HG02759 (cell line): ENCODE measurements around the gene GFPT2.

Experiments used
- ATAC-seq: cut with Tn5 transposase; IDR thresholded peaks from one replicate; pipeline ENCODE4 v1.9.1; 2021; ENCODE audit warnings: mild to moderate bottlenecking, moderate library complexity; ENCODE audit not compliant: unreplicated experiment

The GFPT2 gene

DNA sequence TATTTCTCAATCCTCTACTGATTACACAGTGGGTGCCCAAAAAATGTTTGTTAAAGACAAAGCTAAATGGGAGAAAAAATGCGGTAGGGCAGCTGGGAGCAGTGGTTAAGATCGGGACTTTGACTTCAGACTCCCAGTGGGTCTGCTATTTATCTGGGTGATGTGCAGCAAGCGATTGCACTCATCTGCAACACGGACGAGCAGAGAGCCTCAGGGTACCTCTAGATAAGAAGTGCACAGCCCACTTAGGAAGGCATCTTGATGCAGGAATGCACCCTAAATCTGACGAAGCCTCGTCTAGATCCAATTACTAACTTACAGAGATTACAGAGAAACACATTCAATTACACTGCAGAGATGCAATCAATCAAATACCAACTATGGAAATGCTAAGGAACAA lies 65.3 kb downstream of the GFPT2 start:
- ATAC-seq, result no peak

GRCh38 chr5:180287404-180287803 lies 65.7 kb downstream of the GFPT2 start:
- ATAC-seq, result no peak

DNA sequence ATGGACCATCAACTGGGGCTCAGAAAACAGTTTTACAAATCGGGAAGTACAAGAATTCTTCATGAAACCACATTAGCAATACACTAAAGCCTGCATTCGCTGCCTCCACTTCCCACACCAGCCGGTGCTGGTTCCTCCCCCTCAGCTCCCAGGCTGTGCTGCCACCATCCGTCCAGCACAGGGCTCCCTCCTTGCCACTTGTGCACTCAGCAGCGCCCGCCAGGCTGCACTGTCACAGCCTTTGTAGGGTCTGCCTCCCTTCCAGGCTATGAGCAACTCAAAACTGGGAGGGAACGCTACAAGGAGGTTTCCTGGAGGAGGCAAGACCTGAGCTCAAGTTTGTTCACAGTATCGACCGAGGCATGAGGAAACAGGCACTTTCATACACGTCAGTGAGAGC lies 69.0 kb downstream of the GFPT2 start:
- no peak for ATAC-seq

- ATAC-seq, result no peak
Measured at GRCh38 chr5:180283026-180283615, 70.0 kb downstream of the GFPT2 start.

GRCh38 chr5:180282281-180282680 lies 70.9 kb downstream of the GFPT2 start:
- ATAC-seq, result no peak

- no peak for ATAC-seq
Measured at GRCh38 chr5:180281706-180282105, 71.4 kb downstream of the GFPT2 start.

DNA sequence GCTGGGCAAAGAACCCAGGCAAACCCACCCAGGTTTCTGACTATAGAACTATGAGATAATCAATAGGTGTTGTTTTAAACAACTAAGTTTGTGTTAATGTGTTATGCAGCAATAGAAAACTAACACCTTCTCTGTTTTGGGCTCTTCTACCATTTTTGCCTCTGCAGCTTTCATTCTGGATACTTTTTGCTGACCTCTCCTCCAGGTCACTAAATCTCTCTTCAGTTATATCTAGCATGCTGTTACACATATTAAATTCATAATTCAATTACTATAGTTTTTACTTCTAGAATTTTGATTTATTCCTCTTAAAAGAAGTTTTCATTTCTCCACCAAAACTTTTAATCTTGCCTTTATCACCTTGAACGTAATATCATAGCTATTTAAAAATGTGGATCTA lies 78.4 kb downstream of the GFPT2 start:
- ATAC-seq, result no peak

- ATAC-seq, result no peak
Measured at GRCh38 chr5:180271221-180271620, 81.9 kb downstream of the GFPT2 start.

- ATAC-seq, result no peak
Measured at GRCh38 chr5:180259260-180259611, 93.9 kb downstream of the GFPT2 start.

DNA sequence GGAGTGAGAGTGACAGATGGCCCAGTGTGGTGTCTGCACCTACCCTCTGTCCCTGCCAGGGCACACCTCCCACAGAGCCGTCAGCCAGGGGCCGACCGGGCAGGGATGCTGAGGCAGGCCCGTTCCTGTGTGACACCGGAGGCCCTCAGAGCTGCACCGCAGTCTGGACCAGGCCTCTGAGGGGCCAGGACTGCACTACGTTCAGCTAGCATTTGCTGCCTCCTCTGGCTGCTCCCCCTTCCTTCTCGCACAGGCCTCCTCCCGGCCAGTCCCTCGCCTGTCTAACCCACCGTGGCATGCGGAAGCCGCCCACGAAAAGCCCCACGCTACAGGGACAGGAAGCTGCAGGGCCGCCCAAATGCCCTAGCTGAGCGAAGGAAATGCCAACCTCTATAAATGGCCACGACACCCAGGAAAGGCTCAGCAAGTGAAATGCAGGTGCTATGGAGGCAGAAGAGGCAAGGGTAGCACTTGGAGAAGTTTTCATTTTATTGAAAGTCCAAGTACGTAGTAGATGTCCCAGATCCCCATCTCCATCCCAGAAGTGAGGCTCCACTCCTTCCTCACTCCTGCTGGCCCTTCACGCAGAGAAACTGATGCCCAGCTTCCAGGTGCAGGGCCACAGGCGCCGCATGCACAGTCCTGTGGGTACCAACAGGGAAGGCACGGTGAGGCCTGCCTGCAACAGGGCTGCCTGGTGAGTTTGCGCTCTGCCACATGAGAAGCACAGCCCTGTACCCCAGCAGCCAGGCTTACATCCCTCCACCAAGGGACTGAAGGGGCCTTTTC lies 99.9 kb downstream of the GFPT2 start:
- no peak for ATAC-seq

GRCh38 chr5:180251887-180252286 lies 101.2 kb downstream of the GFPT2 start:
- ATAC-seq, result no peak

DNA sequence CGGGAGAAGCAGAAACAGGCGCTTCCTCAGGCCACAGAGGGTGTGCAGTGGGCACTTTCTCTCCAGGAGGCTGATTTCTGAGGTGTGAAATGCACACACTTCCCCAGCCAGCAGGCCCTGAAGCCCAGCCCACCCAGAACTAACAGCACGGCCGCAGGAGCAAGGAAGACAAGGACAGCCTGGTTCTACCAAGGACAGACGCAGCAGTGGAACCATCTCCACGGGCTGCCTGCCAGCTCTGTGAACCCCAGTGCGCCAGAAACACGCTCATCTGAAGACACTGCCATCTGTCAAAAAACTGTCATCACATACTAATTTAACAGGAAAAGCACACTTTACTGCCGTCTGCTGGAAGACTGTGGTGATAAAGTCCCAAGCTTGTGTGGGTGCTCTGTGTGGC lies 102.0 kb downstream of the GFPT2 start:
- ATAC-seq, result no peak
